WERI-Rb-1 (cell line): ENCODE data around the gene IDH2.

ENCODE experiments used
- DNase-seq: peaks from one replicate; pipeline ENCODE4 v3.0.0-alpha.2; 2020
- H3K27ac ChIP-seq: fragments of 250-450 bp; sonication (Bioruptor Pico); 2 replicates; pipeline ENCODE4 v1.5.1; 2020; ENCODE audit warnings: mild to moderate bottlenecking, moderate library complexity
- H3K27me3 ChIP-seq: fragments of 250-450 bp; sonication (Bioruptor Pico); 2 replicates; pipeline ENCODE4 v1.5.1; 2021; ENCODE audit warnings: mild to moderate bottlenecking, low read depth, moderate library complexity; ENCODE audit not compliant: insufficient read depth, severe bottlenecking
- H3K36me3 ChIP-seq: fragments of 250-450 bp; sonication (Bioruptor Pico); 2 replicates; pipeline ENCODE4 v1.5.1; 2020; ENCODE audit warnings: mild to moderate bottlenecking, moderate library complexity
- H3K4me3 ChIP-seq: 2 replicates; pipeline ENCODE4 v1.5.1; 2011; ENCODE audit warnings: low read depth, mild to moderate bottlenecking, control low read depth, low read length
- H3K9me3 ChIP-seq: fragments of 250-450 bp; sonication (Bioruptor Pico); 2 replicates; pipeline ENCODE4 v1.5.1; 2021; ENCODE audit warnings: mild to moderate bottlenecking, moderate library complexity; ENCODE audit not compliant: severe bottlenecking
- TF ChIP-seq, protein P1 (sequence below): IDR thresholded peaks from 2 replicates; pipeline ENCODE4 v1.5.1; 2011; ENCODE audit warnings: low read depth, mild to moderate bottlenecking, control low read depth, inconsistent platforms, low read length

Gene IDH2

GRCh38 chr15:90078965-90079364, 23.3 kb downstream of the IDH2 start:
- H3K36me3 ChIP-seq: peaks cover 26% of the 10 kb centered on the region
- TF ChIP-seq, protein P1, sequence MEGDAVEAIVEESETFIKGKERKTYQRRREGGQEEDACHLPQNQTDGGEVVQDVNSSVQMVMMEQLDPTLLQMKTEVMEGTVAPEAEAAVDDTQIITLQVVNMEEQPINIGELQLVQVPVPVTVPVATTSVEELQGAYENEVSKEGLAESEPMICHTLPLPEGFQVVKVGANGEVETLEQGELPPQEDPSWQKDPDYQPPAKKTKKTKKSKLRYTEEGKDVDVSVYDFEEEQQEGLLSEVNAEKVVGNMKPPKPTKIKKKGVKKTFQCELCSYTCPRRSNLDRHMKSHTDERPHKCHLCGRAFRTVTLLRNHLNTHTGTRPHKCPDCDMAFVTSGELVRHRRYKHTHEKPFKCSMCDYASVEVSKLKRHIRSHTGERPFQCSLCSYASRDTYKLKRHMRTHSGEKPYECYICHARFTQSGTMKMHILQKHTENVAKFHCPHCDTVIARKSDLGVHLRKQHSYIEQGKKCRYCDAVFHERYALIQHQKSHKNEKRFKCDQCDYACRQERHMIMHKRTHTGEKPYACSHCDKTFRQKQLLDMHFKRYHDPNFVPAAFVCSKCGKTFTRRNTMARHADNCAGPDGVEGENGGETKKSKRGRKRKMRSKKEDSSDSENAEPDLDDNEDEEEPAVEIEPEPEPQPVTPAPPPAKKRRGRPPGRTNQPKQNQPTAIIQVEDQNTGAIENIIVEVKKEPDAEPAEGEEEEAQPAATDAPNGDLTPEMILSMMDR: no peak
- no peak overlapping the region for H3K4me3 ChIP-seq
- H3K27me3 ChIP-seq: no peaks in the 10 kb centered on the region
- DNase-seq: no peak
- H3K9me3 ChIP-seq: no peaks in the 10 kb centered on the region
- no peak overlapping the region for H3K27ac ChIP-seq

DNA sequence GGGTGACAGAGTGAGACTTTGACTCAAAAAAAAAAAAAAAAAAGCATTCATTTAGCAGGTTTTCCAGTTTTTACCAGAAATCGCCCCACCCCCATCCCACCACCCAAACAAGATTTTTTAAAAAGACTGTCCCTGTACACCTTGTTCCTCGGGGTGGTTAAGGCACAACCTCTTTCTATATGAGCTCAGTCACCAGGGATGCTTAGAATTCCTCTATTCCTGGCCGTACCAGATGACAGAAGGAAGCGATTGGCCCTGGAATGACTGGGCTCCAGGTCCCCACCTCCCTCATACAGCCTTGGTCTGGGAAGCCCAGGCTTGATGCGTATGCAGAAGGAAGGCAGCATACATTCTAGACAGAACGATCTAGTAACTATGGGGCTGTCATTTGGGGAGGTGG, 25.6 kb downstream of the IDH2 start:
- Histone ChIP-seq H3K9me3 (no peaks in the 10 kb centered on the region), H3K27me3 (no peaks in the 10 kb centered on the region), H3K4me3 (no peak overlapping the region), H3K36me3 (peaks cover 28% of the 10 kb centered on the region), H3K27ac (no peak overlapping the region)
- no peak for DNase-seq
- TF ChIP-seq, protein P1: no peak

GRCh38 chr15:90075420-90076289, 26.6 kb downstream of the IDH2 start:
- no peaks in the 10 kb centered on the region for H3K27me3 ChIP-seq
- DNase-seq: no peak
- H3K27ac ChIP-seq: no peak overlapping the region
- H3K9me3 ChIP-seq: no peaks in the 10 kb centered on the region
- peaks cover 28% of the 10 kb centered on the region for H3K36me3 ChIP-seq
- no peak overlapping the region for H3K4me3 ChIP-seq
- TF ChIP-seq, protein P1: no peak

DNA sequence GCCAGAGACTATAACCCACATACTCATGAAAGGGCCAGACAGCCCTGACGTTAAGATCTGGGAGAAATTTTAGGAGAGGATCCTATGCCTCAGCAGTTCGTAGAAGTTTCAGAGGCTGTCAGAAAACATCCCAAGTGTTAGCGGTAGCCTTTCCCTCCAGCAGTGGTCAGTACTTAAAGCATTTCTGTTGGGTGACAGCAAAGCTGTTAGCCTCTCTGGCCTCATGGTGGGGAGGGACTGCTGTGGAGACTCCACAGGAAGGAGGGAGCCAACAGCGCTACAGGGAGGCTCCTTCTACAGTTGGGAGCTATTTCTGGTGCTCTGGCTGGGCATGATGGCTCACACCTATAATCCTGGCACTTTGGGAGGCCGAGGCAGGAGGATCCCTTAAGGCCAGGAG, 27.4 kb downstream of the IDH2 start:
- DNase-seq: no peak
- TF ChIP-seq, protein P1: no peak
- Histone ChIP-seq H3K9me3 (no peaks in the 10 kb centered on the region), H3K4me3 (no peak overlapping the region), H3K27ac (no peak overlapping the region), H3K27me3 (no peaks in the 10 kb centered on the region), H3K36me3 (peaks cover 25% of the 10 kb centered on the region)

DNA sequence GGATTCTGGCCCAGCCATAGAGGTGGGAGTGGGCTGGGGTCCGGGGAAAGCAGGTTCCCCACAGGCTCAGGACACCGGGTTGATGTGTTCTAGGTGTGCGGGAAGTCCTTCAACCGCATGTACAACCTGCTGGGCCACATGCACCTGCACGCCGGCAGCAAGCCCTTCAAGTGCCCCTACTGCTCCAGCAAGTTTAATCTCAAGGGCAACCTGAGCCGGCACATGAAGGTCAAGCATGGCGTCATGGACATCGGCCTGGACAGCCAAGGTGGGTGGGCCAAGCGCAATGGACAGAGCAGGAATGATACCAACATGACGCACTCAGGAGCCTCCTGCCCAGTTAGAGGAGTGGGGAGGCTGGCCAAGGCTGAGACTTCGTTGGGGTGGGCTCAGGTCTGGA, 28.2 kb downstream of the IDH2 start:
- no peak for DNase-seq
- no peak overlapping the region for H3K4me3 ChIP-seq
- H3K27me3 ChIP-seq: no peaks in the 10 kb centered on the region
- no peaks in the 10 kb centered on the region for H3K9me3 ChIP-seq
- peaks cover 26% of the 10 kb centered on the region for H3K36me3 ChIP-seq
- no peak overlapping the region for H3K27ac ChIP-seq
- TF ChIP-seq, protein P1: no peak
